H1 (cell line): ENCODE measurements around the gene SERPINB5. TPM values are rescaled to one million over a fixed set of nuclear protein-coding genes. Genes with fewer than 3 reads are reported as not detected.

Experiments
- CTCF ChIA-PET: fragments of 300-600 bp; sonication (Branson Sonifier 250); formaldehyde crosslinking; loops from one replicate; lab custom pipeline; 2021; ENCODE audit not compliant: partially characterized antibody; lab: Charles Lee
- POLR2A ChIA-PET: fragments of 300-600 bp; sonication (Branson Sonifier 250); formaldehyde crosslinking; loops from one replicate; lab custom pipeline; 2021; ENCODE audit warnings: inconsistent platforms; ENCODE audit not compliant: partially characterized antibody; lab: Charles Lee
- DNase-seq, 2 experiments: peaks; one replicate each; pipeline versions ENCODE4 v3.0.0 to v3.0.0-alpha.2; 2010 to 2022; ENCODE audit warnings: low spot score in 2 of 2, low read depth in 1 of 2, mixed read lengths in 1 of 2
- FAIRE-seq: peaks from 2 replicates; lab custom pipeline; 2011; peaks lifted over from hg19 to GRCh38; lab: Jason Lieb, UNC
- H2AFZ ChIP-seq: 2 replicates; pipeline ENCODE4 v1.8.1; 2012; ENCODE audit warnings: low read length, inconsistent platforms
- H2AK5ac ChIP-seq: 2 replicates; pipeline ENCODE4 v1.6.1; 2013; ENCODE audit warnings: low read depth, low read length
- H2BK120ac ChIP-seq: replicated peaks from 2 replicates; pipeline ENCODE3; 2013; ENCODE audit warnings: low read depth, low read length, inconsistent platforms
- H2BK12ac ChIP-seq: 2 replicates; pipeline ENCODE4 v1.6.1; 2013; ENCODE audit warnings: low read depth, low read length
- H2BK15ac ChIP-seq: 2 replicates; pipeline ENCODE4 v1.6.1; 2013; ENCODE audit warnings: low read length
- H2BK20ac ChIP-seq: 2 replicates; pipeline ENCODE4 v1.6.1; 2013; ENCODE audit warnings: low read length
- H2BK5ac ChIP-seq: 2 replicates; pipeline ENCODE4 v1.6.1; 2013; ENCODE audit warnings: low read depth, low read length
- H3K14ac ChIP-seq: 2 replicates; pipeline ENCODE4 v1.6.1; 2013; ENCODE audit warnings: inconsistent platforms; ENCODE audit not compliant: insufficient read length
- H3K18ac ChIP-seq: 2 replicates; pipeline ENCODE4 v1.6.1; 2013; ENCODE audit warnings: low read length; ENCODE audit errors: extremely low read depth
- H3K23ac ChIP-seq: 2 replicates; pipeline ENCODE4 v1.6.1; 2013; ENCODE audit warnings: inconsistent platforms; ENCODE audit not compliant: insufficient read length
- H3K23me2 ChIP-seq: 2 replicates; pipeline ENCODE4 v1.6.1; 2013; ENCODE audit warnings: low read depth, low read length
- H3K27ac ChIP-seq: 2 replicates; pipeline ENCODE4 v1.6.1; 2011; ENCODE audit warnings: low read depth, low read length, inconsistent platforms
- H3K27me3 ChIP-seq, 4 experiments: replicated peaks in 1 of 4; 1 replicate in 1 of 4; 2 replicates in 3 of 4; pipeline versions ENCODE4 v1.6.1 to v1.8.1; 2011 to 2013; ENCODE audit warnings: low read length in 3 of 4, mild to moderate bottlenecking in 3 of 4, inconsistent platforms in 2 of 4, mixed read lengths in 2 of 4, moderate library complexity in 1 of 4; ENCODE audit not compliant: control insufficient read depth in 3 of 4, insufficient read depth in 3 of 4; ENCODE audit errors: extremely low read depth in 1 of 4
- H3K36me3 ChIP-seq, 4 experiments: 2 replicates each; pipeline versions ENCODE4 v1.6.1 to v1.8.1; 2011 to 2013; ENCODE audit warnings: mild to moderate bottlenecking in 4 of 4, low read length in 3 of 4, moderate library complexity in 2 of 4, control low read depth in 1 of 4, inconsistent platforms in 1 of 4; ENCODE audit not compliant: insufficient read depth in 4 of 4, control insufficient read depth in 2 of 4
- H3K4ac ChIP-seq: replicated peaks from 2 replicates; pipeline ENCODE3; 2013; ENCODE audit warnings: low read length, low read depth, mixed read lengths, inconsistent platforms; ENCODE audit not compliant: insufficient read length
- H3K4me1 ChIP-seq, 4 experiments: replicated peaks in 1 of 4; 1 replicate in 1 of 4; 2 replicates in 3 of 4; pipeline versions ENCODE4 v1.6.1 to v1.8.1; 2011 to 2013; ENCODE audit warnings: low read length in 3 of 4, inconsistent platforms in 2 of 4, mixed read lengths in 1 of 4; ENCODE audit not compliant: insufficient read depth in 4 of 4, control insufficient read depth in 3 of 4
- H3K4me2 ChIP-seq, 2 experiments: 2 replicates each; pipeline versions ENCODE4 v1.6.1 to v1.8.1; 2011 to 2013; ENCODE audit warnings: low read depth in 2 of 2, low read length in 2 of 2, control low read depth in 1 of 2, inconsistent platforms in 1 of 2, mild to moderate bottlenecking in 1 of 2; ENCODE audit not compliant: insufficient read depth in 1 of 2
- H3K4me3 ChIP-seq, 4 experiments: fragments of 200-600, 300-600 bp in 1 of 4; sonication (generic), shearing (Covaris generic), sonication (Bioruptor Twin) in 1 of 4; 2 replicates each; pipeline versions ENCODE4 v1.5.1 to v1.8.1; 2011 to 2016; ENCODE audit warnings: low read length in 4 of 4, low read depth in 3 of 4, control low read depth in 2 of 4, inconsistent platforms in 2 of 4, mild to moderate bottlenecking in 2 of 4, mixed read lengths in 1 of 4, moderate library complexity in 1 of 4; ENCODE audit not compliant: insufficient read depth in 2 of 4; ENCODE audit errors: extremely low read depth in 1 of 4
- H3K56ac ChIP-seq: replicated peaks from 2 replicates; pipeline ENCODE3; 2013; ENCODE audit warnings: low read depth, mild to moderate bottlenecking, mixed read lengths, low read length, inconsistent platforms; ENCODE audit not compliant: insufficient read length
- H3K79me1 ChIP-seq: 2 replicates; pipeline ENCODE4 v1.6.1; 2013; ENCODE audit warnings: low read depth, low read length, control low read depth
- H3K79me2 ChIP-seq, 2 experiments: 2 replicates each; pipeline versions ENCODE4 v1.6.1 to v1.8.1; 2012 to 2013; ENCODE audit warnings: low read length in 2 of 2, mild to moderate bottlenecking in 2 of 2, inconsistent platforms in 1 of 2; ENCODE audit not compliant: insufficient read depth in 2 of 2, control insufficient read depth in 1 of 2
- H3K9ac ChIP-seq, 4 experiments: replicated peaks in 1 of 4; 1 replicate in 1 of 4; 2 replicates in 3 of 4; pipeline versions ENCODE4 v1.6.1 to v1.8.1; 2011 to 2013; ENCODE audit warnings: low read depth in 3 of 4, low read length in 3 of 4, control low read depth in 2 of 4, mild to moderate bottlenecking in 2 of 4, moderate library complexity in 2 of 4, inconsistent platforms in 1 of 4; ENCODE audit errors: extremely low read depth in 1 of 4
- H3K9me3 ChIP-seq, 2 experiments: 2 replicates each; pipeline versions ENCODE4 v1.6.1 to v1.8.1; 2012 to 2013; ENCODE audit warnings: mild to moderate bottlenecking in 2 of 2, moderate library complexity in 2 of 2, control low read depth in 1 of 2, inconsistent platforms in 1 of 2, low read depth in 1 of 2, low read length in 1 of 2, mixed read lengths in 1 of 2; ENCODE audit not compliant: insufficient read depth in 2 of 2
- H4K20me1 ChIP-seq, 2 experiments: replicated peaks in 1 of 2; 2 replicates each; pipeline versions ENCODE3 to v1.8.1; 2011 to 2013; ENCODE audit warnings: inconsistent platforms in 2 of 2, low read length in 2 of 2, mild to moderate bottlenecking in 1 of 2; ENCODE audit not compliant: insufficient read depth in 2 of 2, control insufficient read depth in 1 of 2
- H4K5ac ChIP-seq: 2 replicates; pipeline ENCODE4 v1.6.1; 2013; ENCODE audit warnings: low read length, low read depth, mixed read lengths, inconsistent platforms; ENCODE audit not compliant: insufficient read length
- H4K8ac ChIP-seq: 2 replicates; pipeline ENCODE4 v1.8.0; 2013; ENCODE audit warnings: mild to moderate bottlenecking, moderate library complexity, low read length, inconsistent platforms; ENCODE audit not compliant: insufficient read depth; ENCODE audit errors: extremely low read depth
- H4K91ac ChIP-seq: replicated peaks from 2 replicates; pipeline ENCODE3; 2013; ENCODE audit warnings: low read length, mixed read lengths, inconsistent platforms; ENCODE audit not compliant: insufficient read length
- ATF2 ChIP-seq: IDR thresholded peaks from 2 replicates; pipeline ENCODE4 v1.6.1; 2012; ENCODE audit warnings: low read length, inconsistent platforms
- BACH1 ChIP-seq: IDR thresholded peaks from 2 replicates; pipeline ENCODE4 v1.6.1; 2012; ENCODE audit warnings: low read length, improper control_type of control experiment
- EZH2 ChIP-seq: fragments of 200-600 bp; sonication (generic); IDR thresholded peaks from 2 replicates; pipeline ENCODE4 v1.7.1; 2012; ENCODE audit warnings: low read depth, mild to moderate bottlenecking, moderate library complexity, low read length, inconsistent platforms; ENCODE audit not compliant: severe bottlenecking
- WGBS, 2 experiments: shearing (Covaris generic) in 1 of 2; methylation state at CpG; one replicate each; pipeline versions ENCODE4 v1.1.6 to v1.1.7; 2013 to 2015; ENCODE audit warnings: low lambda C conversion rate in 2 of 2, mixed read lengths in 2 of 2, inconsistent platforms in 1 of 2, low coverage in 1 of 2, missing lambda C conversion rate in 1 of 2; ENCODE audit not compliant: insufficient replicate concordance in 2 of 2, insufficient coverage in 1 of 2, insufficient read length in 1 of 2; ENCODE audit errors: extremely low coverage in 1 of 2, missing lambda C conversion rate in 1 of 2; 5-methylcytosine and 5-hydroxymethylcytosine counted together
- polyA plus RNA-seq, 7 experiments: library from polyadenylated mRNA; depleted of rRNA in 3 of 7; stranded (reverse) in 5 of 7; unstranded in 2 of 7; fragments of >200 nt in 5 of 7; fragments of 200-250 nt in 2 of 7; gene quantifications; 1 replicate in 5 of 7; 2 replicates in 1 of 7; 4 replicates in 1 of 7; pipeline versions ENCODE4 v1.2.1 to v1.2.3, GENCODE V29; 2011 to 2013; ENCODE audit warnings: missing spikeins in 2 of 7, mixed read lengths in 2 of 7
- total RNA-seq: library from RNA; stranded (reverse); fragmentation: NEBNext Ultra II Directional; extraction: Animal tissue kit (Norgen Biotek cat#: 25700); gene quantifications from 2 replicates; pipeline ENCODE4 v1.2.1, GENCODE V29; 2021

SERPINB5 gene
- total and polyA plus RNA-seq, 2 of the 8 experiments (the other 6 are each of a cell fraction or from before 2014, with no cell fraction given), result 0.03 TPM; not detected in 1

GRCh38 chr18:63552581-63552980, 75.8 kb downstream of the SERPINB5 start:
- no peak overlapping the region for H3K4me3 ChIP-seq
- no peak overlapping the region for H2AK5ac ChIP-seq
- H3K4me2 ChIP-seq, result no peak overlapping the region
- TF ChIP-seq ATF2, result no peak
- no peak for TF ChIP-seq EZH2
- no peak for TF ChIP-seq BACH1
- TF ChIP-seq, all 59 proteins: peak for 0
- Histone ChIP-seq H2BK12ac (no peak overlapping the region), H3K79me1 (no peaks in the 10 kb centered on the region), H3K14ac (no peak overlapping the region), H2BK5ac (no peak overlapping the region), H2AFZ (no peak overlapping the region), H3K18ac (no peak overlapping the region), H3K23ac (no peak overlapping the region), H3K27ac (no peak overlapping the region), H4K20me1 (no peaks in the 10 kb centered on the region), H3K4ac (no peak overlapping the region), H2BK20ac (no peak overlapping the region), H4K5ac (no peak overlapping the region), H4K8ac (no peak overlapping the region), H3K36me3 (no peaks in the 10 kb centered on the region), H2BK120ac (no peak overlapping the region), H2BK15ac (no peak overlapping the region), H4K91ac (no peak overlapping the region), H3K23me2 (no peaks in the 10 kb centered on the region), H3K56ac (no peak overlapping the region), H3K27me3 (no peaks in the 10 kb centered on the region), H3K79me2 (no peaks in the 10 kb centered on the region), H3K4me1 (no peaks in the 10 kb centered on the region), H3K9ac (no peak overlapping the region), H3K9me3 (no peaks in the 10 kb centered on the region)
- FAIRE-seq, result no peak
- DNase-seq, result no peak
- CTCF ChIA-PET, result interaction anchor here (0.8 to 1.9 kb wide), 5 partner anchors 10 to 47 kb away, joined by 3 to 7 read pairs (median 3); partner anchors contain the start of gene SERPINB12
- POLR2A ChIA-PET, result interaction anchor here (1.5 kb wide), 1 partner anchor 20 kb away, joined by 4 read pairs; no protein-coding TSS in a partner anchor
- WGBS, 2 experiments, result 82% methylated on average over 2 of the region's 2 CpGs; no CpG with 5 or more reads in 1 of the 2 experiments
